Stimulated activated CD8-positive, alpha-beta memory T cell treated with anti-CD3 and anti-CD28 coated beads, Interleukin-7, amount 100 ng/mL, for 48 hours (primary cell): ENCODE measurements around the gene MYO19.
"Not testable (repeated sequence)": the region's sequence is repeated elsewhere in the genome, so short reads cannot be mapped to it uniquely, and the experiment has no call there.

Source experiments
- DNase-seq, 2 donors: peaks; one replicate each; pipeline ENCODE4 v3.0.0-alpha.2; 2020; ENCODE audit warnings: low read depth in 1 of 2; ENCODE audit errors: extremely low read depth in 1 of 2

Gene MYO19

DNA sequence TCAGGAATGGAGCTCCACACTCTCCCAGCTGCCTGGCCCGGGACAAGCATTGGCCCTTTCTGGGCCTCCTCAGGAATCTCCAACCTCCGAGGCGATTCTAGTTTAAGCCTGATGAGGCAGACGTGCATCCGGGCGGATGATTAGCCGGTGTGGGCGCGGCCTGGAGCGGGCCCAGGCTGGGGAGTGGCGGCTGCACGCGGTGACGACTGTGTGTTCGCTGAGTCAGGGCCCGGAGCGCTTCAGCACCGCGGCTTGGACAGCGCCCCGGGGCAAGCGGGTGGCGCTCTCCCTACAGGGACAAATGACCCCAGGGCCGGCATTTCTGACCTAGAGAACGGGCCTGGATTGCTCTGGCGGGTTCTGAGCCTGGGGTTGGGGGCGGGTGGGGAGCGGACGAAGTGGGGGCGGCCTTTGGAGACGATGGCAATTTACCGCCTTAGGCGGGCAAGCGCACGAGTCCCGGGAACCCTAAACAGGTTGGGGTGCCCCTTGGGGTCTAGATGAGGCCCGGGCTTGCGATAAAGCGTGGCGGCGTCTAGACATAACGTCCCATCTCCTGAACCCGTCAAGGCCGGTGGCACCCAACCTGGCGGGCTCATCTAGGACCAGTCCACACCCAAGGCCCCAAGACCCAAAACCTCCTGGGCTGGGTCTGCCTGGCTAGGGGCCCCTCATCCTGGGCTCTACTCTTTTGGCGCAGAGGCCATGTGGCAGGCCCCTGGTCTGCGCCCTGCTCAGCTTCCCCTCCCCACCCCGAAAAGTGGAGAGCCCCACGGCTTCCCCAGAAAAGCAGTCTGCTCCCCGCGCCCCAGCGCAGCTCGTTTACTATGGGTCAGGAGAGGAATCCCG lies 70.5 kb downstream of the MYO19 start:
- DNase-seq = peak; percentile 36 to 44

DNA sequence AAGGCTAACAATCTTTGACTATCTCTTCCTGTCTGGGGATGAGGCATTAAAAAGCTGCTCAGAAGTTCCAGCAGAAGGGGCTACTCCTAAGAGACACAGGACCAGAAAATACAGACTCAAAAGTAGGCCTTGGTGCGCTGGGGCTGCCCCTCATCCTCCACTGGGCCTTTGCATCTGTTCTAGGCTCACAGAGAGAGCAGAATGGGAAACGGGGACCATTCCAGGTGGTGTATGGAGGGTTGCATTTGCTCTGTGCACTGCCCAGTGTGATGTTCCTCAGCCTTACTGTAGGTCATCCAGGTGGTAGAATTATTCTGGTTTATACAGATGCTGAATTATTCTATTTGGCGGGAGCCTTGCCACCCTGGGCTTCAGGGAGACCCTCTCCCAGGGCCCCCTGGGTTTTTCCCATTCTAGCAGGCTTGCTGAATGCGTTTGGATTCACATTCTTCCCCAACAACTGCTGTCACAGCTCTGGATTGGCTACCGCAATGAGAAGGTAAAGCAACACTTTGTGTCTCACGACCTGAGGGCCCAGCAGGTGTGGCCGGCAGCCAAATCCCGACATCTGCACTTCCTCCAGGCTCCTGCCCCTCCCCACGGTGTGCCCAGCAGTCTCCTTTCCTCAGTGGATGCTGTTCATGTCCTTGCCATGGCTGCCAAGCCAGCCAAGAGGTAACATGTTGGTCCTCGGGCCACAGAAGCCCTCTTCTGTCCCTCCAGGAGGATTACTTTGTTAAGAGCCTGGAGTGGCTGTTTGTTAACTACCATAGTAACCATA lies 73.1 kb downstream of the MYO19 start:
- DNase-seq = no peak

DNA sequence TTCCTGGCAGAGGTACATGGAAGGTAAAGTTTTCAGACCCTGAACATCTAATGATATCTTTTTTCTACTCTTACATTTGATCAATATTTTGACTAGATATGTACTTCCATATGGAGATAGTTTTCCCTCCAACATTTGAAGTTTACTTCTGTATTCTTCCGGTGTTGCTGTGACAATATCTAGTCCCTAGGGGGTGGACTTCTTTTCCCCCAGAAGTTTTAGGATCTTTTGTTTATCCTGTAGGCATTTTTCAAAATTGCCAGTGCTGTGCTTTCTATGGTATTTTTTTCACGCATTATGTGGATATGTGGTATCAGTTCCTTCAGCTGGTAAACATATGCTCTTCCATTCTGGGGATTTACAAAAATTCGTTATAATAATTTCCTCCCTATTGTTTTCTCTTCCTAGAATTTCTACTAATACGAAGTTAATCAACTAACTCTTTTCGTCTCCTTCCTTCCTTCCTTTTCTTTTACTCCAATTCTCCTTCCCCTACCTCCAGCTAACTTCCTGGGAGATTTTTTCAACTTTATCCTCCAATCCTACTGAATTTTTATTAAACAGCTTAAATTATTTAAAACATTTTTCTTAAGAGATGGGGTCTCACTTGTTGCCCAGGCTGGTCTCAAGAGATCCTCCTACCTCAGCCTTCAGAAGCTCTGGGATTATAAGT lies 74.3 kb downstream of the MYO19 start:
- no peak for DNase-seq

DNA sequence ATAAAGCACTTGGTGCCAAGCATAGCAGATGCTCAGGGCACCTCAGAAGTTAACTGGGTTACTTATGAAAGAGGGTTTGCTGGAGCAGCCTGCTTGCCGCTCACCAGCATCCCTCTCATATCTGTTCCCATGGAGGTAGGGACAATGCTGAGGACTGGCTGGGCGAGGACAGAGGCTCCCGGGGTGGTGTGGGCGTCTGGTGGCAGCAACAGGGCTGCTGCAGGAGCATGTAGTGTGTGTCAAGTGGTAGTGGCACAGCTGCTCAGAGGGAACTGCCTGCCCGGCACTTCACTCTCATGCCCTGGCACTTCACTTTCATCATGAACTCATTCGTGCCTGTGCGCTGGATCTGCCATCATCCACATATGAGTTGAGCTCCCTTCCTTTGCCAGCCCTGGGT lies 75.1 kb downstream of the MYO19 start:
- no peak for DNase-seq

DNA sequence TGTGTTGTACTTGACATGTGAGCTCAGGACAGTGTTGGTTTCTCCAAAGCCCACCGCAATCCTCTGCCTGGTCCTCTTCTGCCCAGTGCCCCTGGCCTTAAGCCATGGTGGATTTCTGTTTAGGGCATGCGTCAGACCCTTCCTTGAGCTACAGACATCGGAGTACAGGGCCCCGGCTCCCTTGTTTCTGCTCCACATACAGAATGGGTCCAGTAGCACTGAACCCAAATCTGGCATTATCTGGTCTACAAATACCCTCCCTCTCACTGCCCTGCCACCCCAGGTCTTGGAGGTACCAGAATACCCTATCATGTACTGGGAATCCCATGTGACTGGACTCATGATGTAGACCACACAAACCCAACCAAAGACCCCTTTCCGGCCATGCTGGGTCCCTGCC lies 75.6 kb downstream of the MYO19 start:
- DNase-seq = no peak

DNA sequence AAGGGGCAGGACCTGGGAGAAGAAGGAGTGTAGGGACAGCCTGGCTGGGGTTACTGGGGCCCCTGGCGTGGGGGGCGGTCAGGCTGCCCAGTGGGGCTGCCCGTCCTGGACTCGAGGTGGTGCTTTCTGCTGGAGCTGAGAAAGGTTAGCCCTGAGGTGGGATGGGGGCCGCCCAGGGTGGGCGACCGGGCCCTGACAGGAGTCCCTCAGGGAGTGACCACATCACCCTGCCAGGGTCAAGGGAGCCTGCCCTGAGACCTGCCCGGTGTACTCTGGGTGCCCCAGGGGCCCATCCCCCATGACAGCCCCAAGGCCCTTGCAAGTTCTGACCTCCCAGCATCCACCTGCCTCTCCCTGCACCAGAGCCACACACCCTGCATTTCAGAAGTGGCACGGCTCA lies 77.0 kb downstream of the MYO19 start:
- DNase-seq = not testable (repeated sequence)

DNA sequence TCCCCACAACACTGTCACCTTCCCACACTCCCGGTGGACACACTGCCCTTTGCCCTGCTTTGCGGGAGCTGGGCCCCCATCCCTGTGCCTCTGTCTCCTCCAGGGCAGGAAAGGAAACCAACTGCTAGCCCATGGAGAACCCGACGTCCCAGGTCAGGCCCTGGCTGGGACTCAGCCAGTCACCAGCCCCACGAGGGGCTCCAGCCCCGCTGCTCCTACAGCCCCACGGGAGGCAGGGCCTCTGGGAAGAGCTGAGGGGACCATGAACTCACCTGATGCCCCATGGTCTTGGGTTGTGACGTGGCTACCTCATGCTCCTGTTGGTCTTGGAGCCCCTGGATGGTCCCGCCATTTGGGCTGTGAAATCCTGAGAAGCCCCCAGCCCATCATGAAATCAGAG lies 81.8 kb downstream of the MYO19 start:
- not testable (repeated sequence) for DNase-seq

DNA sequence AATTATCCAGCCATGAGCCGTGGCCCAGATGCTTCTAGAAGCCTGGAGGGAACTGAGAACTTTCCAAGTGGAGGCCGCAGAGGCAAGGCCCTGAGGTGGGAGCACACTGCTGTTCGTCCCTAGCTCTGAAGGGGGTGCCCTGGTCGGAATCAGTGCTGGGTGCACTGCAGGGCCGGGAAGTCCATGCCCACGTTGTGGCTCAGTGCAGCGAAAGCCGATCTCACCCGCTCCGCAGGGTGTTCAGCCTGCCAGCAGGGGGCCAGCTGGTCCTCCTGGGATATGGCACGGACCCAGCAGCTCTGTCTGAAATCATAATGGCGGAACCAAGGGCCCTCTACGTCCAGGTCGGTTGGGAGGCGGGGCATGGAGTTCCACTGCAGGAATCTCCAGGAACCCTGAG lies 84.7 kb downstream of the MYO19 start:
- not testable (repeated sequence) for DNase-seq
